MCF 10A (cell line): ENCODE data around the gene ZDHHC20. TPM values are rescaled to one million over a fixed set of nuclear protein-coding genes. Genes with fewer than 3 reads are reported as not detected.

ENCODE experiments used
- BruUV-seq: library from RNA; stranded (reverse); fragments of 400-500 nt; replicated peaks from 2 replicates; lab custom pipeline; 2021; lab: Mats Ljungman, UMichigan
- CTCF ChIA-PET: fragments of 300-600 bp; sonication (Branson Sonifier 250); formaldehyde crosslinking; extraction: SDS; loops from one replicate; lab custom pipeline; 2021; ENCODE audit warnings: antibody characterized with exemption, inconsistent platforms; lab: Yijun Ruan, JAX
- POLR2A ChIA-PET: fragments of 300-600, 350-650 bp; sonication (Branson Sonifier 250); formaldehyde crosslinking; extraction: SDS; loops from one replicate; lab custom pipeline; 2020; ENCODE audit warnings: antibody characterized with exemption, inconsistent platforms; lab: Yijun Ruan, JAX
- DNase-seq: peaks from one replicate; pipeline ENCODE4 v3.0.0-alpha.2; 2018; ENCODE audit not compliant: unreplicated experiment
- H3K27ac Mint-ChIP-seq: one replicate; pipeline ENCODE4 v1.8.0; 2022; ENCODE audit warnings: mild to moderate bottlenecking, low read depth, mixed read lengths; ENCODE audit not compliant: unreplicated experiment
- H3K27me3 Mint-ChIP-seq: one replicate; pipeline ENCODE4 v1.8.0; 2022; ENCODE audit warnings: mixed read lengths; ENCODE audit not compliant: insufficient read depth, unreplicated experiment
- H3K36me3 Mint-ChIP-seq: one replicate; pipeline ENCODE4 v1.8.0; 2022; ENCODE audit warnings: mild to moderate bottlenecking, moderate library complexity, mixed read lengths; ENCODE audit not compliant: insufficient read depth, unreplicated experiment
- H3K4me1 Mint-ChIP-seq: one replicate; pipeline ENCODE4 v1.8.0; 2022; ENCODE audit warnings: mixed read lengths; ENCODE audit not compliant: insufficient read depth, unreplicated experiment
- H3K4me3 Mint-ChIP-seq: one replicate; pipeline ENCODE4 v1.8.0; 2022; ENCODE audit warnings: mild to moderate bottlenecking, moderate library complexity, mixed read lengths; ENCODE audit not compliant: unreplicated experiment
- H3K9me3 Mint-ChIP-seq: one replicate; pipeline ENCODE4 v1.8.0; 2022; ENCODE audit warnings: mixed read lengths; ENCODE audit not compliant: unreplicated experiment
- intact Hi-C: fragments of 100-400 bp; cut with micrococcal nuclease; formaldehyde crosslinking; loops from 2 replicates; pipeline ENCODE4 v1.14.1; 2022
- total RNA-seq: library from RNA; stranded (reverse); gene quantifications from 2 replicates; pipeline ENCODE4 v1.2.3, GENCODE V29; 2022
- TF ChIP-seq, protein P1 (sequence below): fragments of 200-600 bp; IDR thresholded peaks from one replicate; pipeline ENCODE4 v1.8.0; 2022; ENCODE audit warnings: antibody characterized with exemption, mild to moderate bottlenecking; ENCODE audit not compliant: unreplicated experiment

ZDHHC20 gene
- total RNA-seq, 1 experiment from 2014 or later: 42.2 TPM

DNA sequence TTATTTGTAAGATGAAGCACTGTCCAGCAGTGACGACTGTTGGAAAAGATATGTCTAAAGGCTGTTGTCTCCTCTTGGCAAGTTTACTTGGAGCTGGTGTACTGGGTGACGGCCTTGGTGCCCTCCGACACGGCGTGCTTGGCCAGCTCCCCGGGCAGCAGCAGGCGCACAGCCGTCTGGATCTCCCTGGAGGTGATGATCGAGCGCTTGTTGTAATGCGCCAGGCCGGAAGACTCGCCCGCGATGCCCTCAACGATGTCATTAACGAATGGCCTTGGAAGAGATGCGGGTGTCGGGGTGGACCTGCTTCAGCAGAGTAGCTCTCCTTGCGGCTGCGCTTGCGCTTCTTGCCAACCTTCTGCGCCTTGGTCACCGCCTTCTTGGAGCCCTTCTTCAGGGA is 24.6 kb upstream of the ZDHHC20 start:
- ChIA-PET CTCF (no interaction called here), POLR2A (no interaction called here)
- TF ChIP-seq, protein P1, sequence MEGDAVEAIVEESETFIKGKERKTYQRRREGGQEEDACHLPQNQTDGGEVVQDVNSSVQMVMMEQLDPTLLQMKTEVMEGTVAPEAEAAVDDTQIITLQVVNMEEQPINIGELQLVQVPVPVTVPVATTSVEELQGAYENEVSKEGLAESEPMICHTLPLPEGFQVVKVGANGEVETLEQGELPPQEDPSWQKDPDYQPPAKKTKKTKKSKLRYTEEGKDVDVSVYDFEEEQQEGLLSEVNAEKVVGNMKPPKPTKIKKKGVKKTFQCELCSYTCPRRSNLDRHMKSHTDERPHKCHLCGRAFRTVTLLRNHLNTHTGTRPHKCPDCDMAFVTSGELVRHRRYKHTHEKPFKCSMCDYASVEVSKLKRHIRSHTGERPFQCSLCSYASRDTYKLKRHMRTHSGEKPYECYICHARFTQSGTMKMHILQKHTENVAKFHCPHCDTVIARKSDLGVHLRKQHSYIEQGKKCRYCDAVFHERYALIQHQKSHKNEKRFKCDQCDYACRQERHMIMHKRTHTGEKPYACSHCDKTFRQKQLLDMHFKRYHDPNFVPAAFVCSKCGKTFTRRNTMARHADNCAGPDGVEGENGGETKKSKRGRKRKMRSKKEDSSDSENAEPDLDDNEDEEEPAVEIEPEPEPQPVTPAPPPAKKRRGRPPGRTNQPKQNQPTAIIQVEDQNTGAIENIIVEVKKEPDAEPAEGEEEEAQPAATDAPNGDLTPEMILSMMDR: no peak
- H3K27me3 Mint-ChIP-seq: no peaks in the 10 kb centered on the region
- no peak for DNase-seq
- no peak overlapping the region for H3K27ac Mint-ChIP-seq
- BruUV-seq: no TSS peak
- peaks cover 7% of the 10 kb centered on the region for H3K9me3 Mint-ChIP-seq
- H3K4me1 Mint-ChIP-seq: peaks cover 6% of the 10 kb centered on the region
- no peak overlapping the region for H3K4me3 Mint-ChIP-seq
- H3K36me3 Mint-ChIP-seq: no peaks in the 10 kb centered on the region
- intact Hi-C loops: no loop called here

DNA sequence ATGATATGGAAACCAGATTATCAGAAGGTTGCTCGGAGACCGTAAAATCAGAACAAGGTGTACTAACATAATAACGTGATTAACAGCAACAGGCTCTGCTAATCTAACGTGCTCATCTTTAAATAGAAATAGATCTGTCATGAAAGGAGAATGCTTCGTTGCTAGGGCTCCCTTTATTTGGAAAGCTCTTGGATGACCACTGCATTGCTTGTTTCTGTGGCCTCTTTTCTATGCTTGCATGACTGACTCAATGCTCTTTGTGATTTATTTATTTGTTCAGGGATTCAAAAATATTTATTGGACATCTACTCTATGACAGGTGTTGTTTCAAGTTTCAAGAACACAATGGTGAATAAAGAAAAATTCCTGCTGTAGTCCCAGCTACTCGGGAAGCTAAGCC is 22.3 kb upstream of the ZDHHC20 start:
- CTCF ChIA-PET: interaction anchor here (0.5 to 4.7 kb wide), 6 partner anchors 31 to 538 kb away, joined by 3 to 37 read pairs (median 4); no protein-coding TSS in a partner anchor
- POLR2A ChIA-PET: no interaction called here
- DNase-seq: no peak

DNA sequence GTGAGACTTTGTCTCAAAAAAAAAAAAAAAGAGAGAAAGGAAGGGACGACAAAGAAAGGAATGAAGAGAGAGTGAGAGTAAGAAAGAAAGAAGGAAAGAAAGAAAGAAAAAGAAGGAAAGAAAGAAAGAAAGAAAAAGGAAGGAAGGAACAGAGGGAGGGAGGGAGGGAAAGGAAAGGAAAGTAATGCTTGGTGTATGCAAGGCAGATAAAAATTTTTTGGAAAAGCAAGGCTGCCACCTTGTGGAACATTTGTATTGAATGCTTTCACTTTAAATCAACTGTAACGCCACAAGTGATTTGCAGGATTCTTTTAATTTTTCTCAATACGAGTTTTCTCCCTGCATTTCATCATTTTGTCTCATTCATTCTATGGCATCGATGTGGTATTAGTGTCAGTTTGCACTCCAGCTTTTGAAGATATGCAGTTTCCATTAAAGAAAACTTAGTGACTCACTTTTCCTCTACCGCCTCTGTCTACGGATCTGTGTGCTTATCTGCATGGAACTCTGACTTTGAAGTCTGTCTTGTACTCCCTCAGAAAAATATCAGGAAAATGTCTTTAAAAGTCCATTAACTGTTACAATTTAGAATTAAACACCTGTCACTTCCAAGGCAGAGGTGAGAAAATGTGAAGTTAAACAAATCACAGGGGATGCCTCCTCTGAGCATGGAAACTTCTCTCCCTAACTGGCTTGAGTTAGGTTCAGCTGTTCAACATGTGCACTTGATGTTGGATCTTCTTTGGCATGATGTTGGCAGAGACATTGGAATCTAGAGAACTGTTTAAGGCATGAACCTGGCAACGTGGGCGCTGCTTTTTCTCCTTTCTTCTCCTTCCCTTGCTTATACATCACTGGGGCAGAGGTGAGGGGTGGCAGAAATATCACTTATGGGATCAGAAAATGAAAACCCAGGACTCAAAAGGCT is 20.0 kb upstream of the ZDHHC20 start:
- BruUV-seq: no TSS peak
- H3K9me3 Mint-ChIP-seq: no peaks in the 10 kb centered on the region
- TF ChIP-seq, protein P1: peak; percentile 57
- no peaks in the 10 kb centered on the region for H3K36me3 Mint-ChIP-seq
- intact Hi-C loops: loop anchor here (1.0 to 5.0 kb wide), 6 partner anchors 142 to 1287 kb away; partner anchors contain the start of gene GJB2
- ChIA-PET POLR2A (interaction anchor here (1.2 to 2.0 kb wide), 3 partner anchors 17 to 302 kb away, joined by 3 to 7 read pairs (median 4); no protein-coding TSS in a partner anchor), CTCF (interaction anchor here (0.6 to 4.7 kb wide), 25 partner anchors 11 to 1317 kb away, joined by 3 to 37 read pairs (median 5); partner anchors contain the start of genes MRPL57, SKA3 and ZDHHC20)
- peak; percentile 76 for DNase-seq
- H3K4me1 Mint-ChIP-seq: peaks cover 16% of the 10 kb centered on the region
- H3K27ac Mint-ChIP-seq: peak overlapping the region; percentile 84
- peak overlapping the region; percentile 28 for H3K4me3 Mint-ChIP-seq
- no peaks in the 10 kb centered on the region for H3K27me3 Mint-ChIP-seq

More for the DNA sequence above, 22.3 kb upstream of the ZDHHC20 start:
- Mint-ChIP-seq H3K9me3 (no peaks in the 10 kb centered on the region), H3K36me3 (no peaks in the 10 kb centered on the region), H3K4me1 (peaks cover 16% of the 10 kb centered on the region), H3K4me3 (no peak overlapping the region), H3K27ac (no peak overlapping the region), H3K27me3 (no peaks in the 10 kb centered on the region)
- TF ChIP-seq, protein P1: no peak
- intact Hi-C loops: no loop called here
- BruUV-seq: no TSS peak
